ENCODE results near the gene BCDIN3D. TPM values are rescaled to one million over a fixed set of nuclear protein-coding genes. Genes with fewer than 3 reads are reported as not detected.

BCDIN3D gene
- total RNA-seq, 2 donors from 2014 or later, result 1.8 to 2.0 TPM

DNA sequence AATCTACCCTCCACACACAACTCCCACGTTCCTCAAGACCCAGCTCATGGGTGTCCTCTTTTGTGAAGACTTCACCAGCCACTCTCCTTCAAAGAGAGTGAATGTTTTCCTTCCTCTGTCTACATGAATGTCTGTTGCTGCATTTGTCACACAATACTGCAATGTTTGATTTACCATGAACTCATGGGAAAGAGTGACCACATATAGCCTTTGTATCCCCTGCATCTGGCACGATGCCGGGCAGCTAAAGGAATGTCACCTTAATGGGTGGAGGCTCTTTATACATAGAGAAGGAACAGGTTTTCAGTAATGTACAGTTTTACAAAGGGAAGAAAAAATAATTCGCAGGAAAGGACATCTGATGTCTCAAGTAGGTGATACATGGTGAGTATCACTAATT, 12.1 kb upstream of the BCDIN3D start:
- Histone ChIP-seq H3K27ac (no peak overlapping the region), H3K9me3 (no peaks in the 10 kb centered on the region), H3K4me1 (no peaks in the 10 kb centered on the region), H3K36me3 (no peaks in the 10 kb centered on the region), H3K4me3 (no peak overlapping the region), H3K27me3 (no peaks in the 10 kb centered on the region)
- no peak for DNase-seq (ENCODE audit: low spot score)
- TF ChIP-seq, protein P1, sequence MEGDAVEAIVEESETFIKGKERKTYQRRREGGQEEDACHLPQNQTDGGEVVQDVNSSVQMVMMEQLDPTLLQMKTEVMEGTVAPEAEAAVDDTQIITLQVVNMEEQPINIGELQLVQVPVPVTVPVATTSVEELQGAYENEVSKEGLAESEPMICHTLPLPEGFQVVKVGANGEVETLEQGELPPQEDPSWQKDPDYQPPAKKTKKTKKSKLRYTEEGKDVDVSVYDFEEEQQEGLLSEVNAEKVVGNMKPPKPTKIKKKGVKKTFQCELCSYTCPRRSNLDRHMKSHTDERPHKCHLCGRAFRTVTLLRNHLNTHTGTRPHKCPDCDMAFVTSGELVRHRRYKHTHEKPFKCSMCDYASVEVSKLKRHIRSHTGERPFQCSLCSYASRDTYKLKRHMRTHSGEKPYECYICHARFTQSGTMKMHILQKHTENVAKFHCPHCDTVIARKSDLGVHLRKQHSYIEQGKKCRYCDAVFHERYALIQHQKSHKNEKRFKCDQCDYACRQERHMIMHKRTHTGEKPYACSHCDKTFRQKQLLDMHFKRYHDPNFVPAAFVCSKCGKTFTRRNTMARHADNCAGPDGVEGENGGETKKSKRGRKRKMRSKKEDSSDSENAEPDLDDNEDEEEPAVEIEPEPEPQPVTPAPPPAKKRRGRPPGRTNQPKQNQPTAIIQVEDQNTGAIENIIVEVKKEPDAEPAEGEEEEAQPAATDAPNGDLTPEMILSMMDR (IDR thresholded peaks at IDR 0.05), result no peak

DNA sequence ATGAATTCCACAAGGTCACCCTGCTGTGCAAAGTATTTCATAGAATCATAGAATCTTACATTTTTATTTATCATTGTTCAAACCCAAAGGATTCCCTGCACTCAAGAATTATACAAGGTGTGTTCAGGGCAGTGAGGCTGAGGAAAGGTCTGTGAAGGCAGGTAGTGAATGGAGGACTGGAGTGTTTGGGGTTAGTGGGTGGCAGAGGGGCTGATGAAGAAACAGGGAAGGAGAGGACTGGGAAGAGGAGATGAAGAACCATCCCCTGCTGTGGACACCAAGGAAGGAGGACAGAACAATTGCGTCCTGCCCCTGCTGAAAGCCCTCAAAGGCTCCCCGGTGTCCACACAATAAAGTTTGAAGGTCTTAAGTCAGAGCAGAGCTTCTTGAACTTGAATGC, 10.8 kb upstream of the BCDIN3D start:
- Histone ChIP-seq H3K4me1 (no peaks in the 10 kb centered on the region), H3K27ac (no peak overlapping the region), H3K9me3 (no peaks in the 10 kb centered on the region), H3K4me3 (no peak overlapping the region), H3K36me3 (no peaks in the 10 kb centered on the region), H3K27me3 (no peaks in the 10 kb centered on the region)
- DNase-seq (ENCODE audit: low spot score), result no peak
- TF ChIP-seq, protein P1 (IDR thresholded peaks at IDR 0.05), result no peak

DNA sequence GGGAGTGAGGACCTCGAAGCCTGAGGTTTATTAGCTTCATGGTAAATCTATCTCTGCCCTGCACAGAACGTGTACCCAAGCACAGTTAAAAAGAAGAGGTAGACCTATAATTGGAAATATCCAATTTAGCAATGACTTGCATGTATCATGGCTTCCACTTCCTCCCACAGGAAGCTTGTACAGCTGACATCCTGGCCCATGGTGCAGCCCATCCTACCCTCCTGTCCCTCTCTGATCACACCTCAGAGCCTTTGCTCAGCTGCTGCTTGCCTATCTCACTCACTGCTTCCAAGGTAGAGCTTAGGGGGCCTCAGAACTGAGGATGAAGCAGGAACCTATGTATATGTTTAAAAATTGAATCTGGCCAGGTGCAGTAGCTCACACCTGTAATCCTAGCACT, 4.3 kb upstream of the BCDIN3D start:
- Histone ChIP-seq H3K36me3 (no peaks in the 10 kb centered on the region), H3K27ac (no peak overlapping the region), H3K9me3 (no peaks in the 10 kb centered on the region), H3K4me3 (no peak overlapping the region), H3K4me1 (peaks cover 0 to 8% of the 10 kb centered on the region in 2 donors), H3K27me3 (no peaks in the 10 kb centered on the region)
- DNase-seq (ENCODE audit: low spot score), result no peak
- TF ChIP-seq, protein P1 (IDR thresholded peaks at IDR 0.05), result no peak

DNA sequence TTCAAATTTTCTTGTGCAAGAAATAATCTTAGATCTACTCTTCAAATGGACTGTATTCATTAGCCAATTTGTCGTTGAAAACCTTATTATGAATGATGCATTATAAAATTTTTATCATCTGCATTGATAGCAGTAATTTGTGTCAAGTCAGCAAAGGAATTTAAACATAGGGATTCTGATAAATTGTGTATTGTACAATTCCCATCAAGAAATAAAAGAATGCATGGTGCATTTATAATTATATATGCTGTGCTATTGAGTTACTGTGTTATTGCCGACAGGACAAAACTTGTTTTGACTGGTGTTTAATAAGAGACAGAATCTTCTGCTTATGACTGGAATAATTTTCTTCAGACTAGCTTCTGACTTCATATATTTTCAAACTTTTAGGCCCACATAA, 3.1 kb upstream of the BCDIN3D start:
- H3K27ac ChIP-seq, result no peak overlapping the region
- no peak for DNase-seq (ENCODE audit: low spot score)
- H3K4me3 ChIP-seq, result no peak overlapping the region
- H3K27me3 ChIP-seq, result no peaks in the 10 kb centered on the region
- TF ChIP-seq, protein P1 (IDR thresholded peaks at IDR 0.05), result no peak
- no peaks in the 10 kb centered on the region for H3K9me3 ChIP-seq
- H3K36me3 ChIP-seq, result no peaks in the 10 kb centered on the region
- H3K4me1 ChIP-seq, result peaks cover 0 to 15% of the 10 kb centered on the region in 2 donors

DNA sequence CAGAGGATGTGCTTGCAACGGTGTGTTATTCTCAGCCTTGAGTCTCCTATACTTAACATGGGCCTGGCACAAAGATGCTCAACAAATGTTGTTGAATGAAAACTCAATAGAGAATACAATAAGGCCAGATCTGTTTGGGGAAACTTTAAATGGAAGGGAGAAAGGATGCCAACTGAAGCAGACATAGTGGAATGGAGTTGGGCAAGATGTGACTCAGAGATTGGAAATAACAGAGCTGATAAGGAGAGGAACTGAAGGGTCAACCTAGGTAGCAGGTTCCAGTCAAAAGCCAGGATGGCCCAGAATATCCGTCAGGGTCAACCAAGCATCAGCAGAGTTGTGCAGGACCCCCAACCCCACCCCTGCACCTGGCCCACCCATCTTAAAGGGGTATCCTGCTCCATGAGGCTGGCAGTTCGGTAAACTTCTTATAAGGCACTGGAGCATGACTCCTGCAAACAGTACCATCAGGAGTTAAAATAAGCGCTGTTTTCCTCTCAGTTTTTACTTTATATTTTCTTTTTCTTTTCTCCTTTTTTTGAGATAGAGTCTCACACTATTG, 1.1 kb upstream of the BCDIN3D start:
- TF ChIP-seq, protein P1 (IDR thresholded peaks at IDR 0.05), result no peak
- H3K27ac ChIP-seq, result no peak overlapping the region

DNA sequence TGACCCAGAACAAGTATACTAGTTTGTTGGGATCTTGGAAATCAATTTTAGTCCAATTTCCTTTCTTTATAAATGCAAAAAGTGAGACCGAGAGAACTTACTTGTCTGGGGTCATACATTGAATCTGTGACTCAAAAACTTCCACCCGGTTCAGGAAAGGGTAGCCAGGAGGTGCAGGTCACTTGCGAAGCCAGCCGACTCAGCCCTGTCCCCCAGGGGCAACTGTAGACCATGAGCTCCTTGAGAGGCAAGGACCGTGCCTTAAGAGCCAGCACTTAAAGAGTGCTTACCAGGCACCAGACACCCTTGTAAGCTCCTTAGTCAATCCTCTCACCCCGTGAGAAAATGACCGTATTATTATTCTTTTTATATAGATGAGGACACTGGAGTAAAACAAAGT, 505 bp upstream of the BCDIN3D start:
- TF ChIP-seq, protein P1 (IDR thresholded peaks at IDR 0.05), result no peak
- H3K36me3 ChIP-seq, result no peaks in the 10 kb centered on the region
- no peaks in the 10 kb centered on the region for H3K27me3 ChIP-seq
- no peaks in the 10 kb centered on the region for H3K9me3 ChIP-seq
- no peak for DNase-seq (ENCODE audit: low spot score)
- peak overlapping the region; percentile 88 to 91 for H3K27ac ChIP-seq
- peaks cover 0 to 15% of the 10 kb centered on the region in 2 donors for H3K4me1 ChIP-seq
- peak overlapping the region; percentile 74 to 81 for H3K4me3 ChIP-seq

More for the DNA sequence above, 1.1 kb upstream of the BCDIN3D start:
- H3K9me3 ChIP-seq, result no peaks in the 10 kb centered on the region
- no peaks in the 10 kb centered on the region for H3K27me3 ChIP-seq
- H3K4me1 ChIP-seq, result peaks cover 0 to 15% of the 10 kb centered on the region in 2 donors
- DNase-seq (ENCODE audit: low spot score), result no peak
- no peak overlapping the region for H3K4me3 ChIP-seq
- no peaks in the 10 kb centered on the region for H3K36me3 ChIP-seq

Data from right atrium auricular region (tissue), 2 donors.